NOMO-1 treated with DMSO at 0.1 percent for 48 hours (cell line): Measurements from ENCODE around the gene MCF2L.

Experiments
- DNase-seq: peaks from one replicate; lab custom pipeline; 2025; ENCODE audit not compliant: unreplicated experiment; lab: John Stamatoyannopoulos, UW

The MCF2L gene

DNA sequence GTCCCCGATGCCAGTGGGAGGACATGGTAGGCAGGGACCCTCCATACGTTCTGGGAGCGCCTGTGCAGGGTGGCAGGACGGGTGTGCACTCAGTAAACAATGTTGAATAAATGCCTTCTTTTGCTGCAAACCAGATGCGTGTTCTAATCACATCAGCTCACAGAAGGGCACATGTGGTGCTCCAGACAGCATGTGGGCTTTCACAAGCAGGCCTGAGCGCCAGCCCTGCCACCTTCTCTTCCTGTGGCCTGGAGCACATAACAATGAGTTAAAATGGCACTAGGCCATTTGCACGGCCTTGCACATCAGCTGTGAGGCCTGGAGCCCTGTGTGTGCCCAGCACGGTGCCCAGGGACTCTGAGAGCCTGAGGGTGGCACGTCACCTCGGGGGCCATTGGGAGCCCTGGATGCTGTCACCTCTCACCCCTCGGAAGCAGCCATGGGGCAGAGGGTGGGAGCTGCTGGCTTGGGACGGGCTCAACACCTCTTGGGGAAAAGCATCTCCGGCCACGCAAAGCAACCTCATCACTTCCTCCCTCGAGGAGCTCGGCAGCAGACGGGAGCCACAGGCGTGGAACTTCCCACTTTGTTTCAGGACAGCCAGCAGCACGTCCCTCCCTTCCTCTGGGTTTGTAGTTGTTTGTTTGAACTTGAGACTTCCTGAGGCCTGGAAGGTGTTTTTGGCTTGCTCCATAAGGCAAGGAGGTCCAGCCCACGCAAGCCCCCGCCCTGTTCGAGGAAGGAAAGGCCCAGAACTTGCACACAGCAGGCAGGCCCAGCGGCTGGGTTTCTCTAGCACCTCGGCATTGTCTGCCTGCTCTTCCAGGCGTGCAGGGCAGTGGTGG lies 9.8 kb downstream of the MCF2L start:
- no peak for DNase-seq

DNA sequence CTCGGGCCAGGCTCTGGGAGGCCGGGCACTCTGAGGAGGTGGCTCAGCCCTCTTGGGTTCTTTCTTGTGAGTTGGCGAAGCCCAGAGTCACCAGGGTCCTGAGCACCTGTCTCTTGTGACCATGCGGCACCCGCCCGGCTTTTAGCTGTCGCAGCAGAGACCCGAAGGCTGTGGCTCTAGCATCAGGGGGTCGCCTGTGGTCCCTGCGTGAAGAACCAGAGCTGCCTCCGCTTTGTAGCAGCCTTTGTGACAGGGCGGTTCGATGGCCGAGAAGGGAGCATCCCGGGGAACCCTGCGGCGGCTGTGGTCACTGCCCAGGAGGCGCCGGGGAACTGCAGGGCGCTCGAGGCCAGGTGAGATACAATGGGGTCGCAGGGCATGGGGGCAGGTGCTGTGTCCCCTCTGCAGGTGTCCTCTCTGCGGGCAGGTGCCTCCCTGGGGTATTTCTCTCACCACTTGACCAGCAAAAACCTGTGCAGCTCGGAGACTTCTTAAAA lies 10.4 kb downstream of the MCF2L start:
- no peak for DNase-seq

DNA sequence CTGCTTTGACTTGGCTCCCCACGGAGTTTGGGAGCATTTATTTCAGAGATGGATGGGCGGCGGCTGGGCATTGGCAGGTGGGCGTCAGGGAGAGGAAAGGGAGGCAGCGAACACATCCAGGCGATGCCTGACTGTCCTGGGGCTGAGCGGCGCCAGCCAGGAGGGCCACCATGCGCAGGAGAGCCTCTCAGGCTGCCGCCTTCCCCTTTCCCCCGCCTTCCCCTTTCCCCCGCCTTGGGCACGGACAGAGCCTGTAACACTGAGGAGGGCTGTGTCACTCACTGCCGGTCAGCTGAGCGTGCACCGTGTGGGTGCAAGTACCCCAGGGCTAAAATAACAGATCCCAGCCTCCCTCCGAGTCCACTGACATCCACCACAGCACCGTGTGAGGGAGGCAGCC lies 11.4 kb downstream of the MCF2L start:
- DNase-seq: peak; percentile 16

GRCh38 chr13:112981451-112981850 lies 12.4 kb downstream of the MCF2L start:
- DNase-seq: no peak

- no peak for DNase-seq
These were observed 13.4 kb downstream of the MCF2L start for GRCh38 chr13:112982281-112983041.

- no peak for DNase-seq
These were observed 14.0 kb downstream of the MCF2L start for GRCh38 chr13:112983042-112983305.

DNA sequence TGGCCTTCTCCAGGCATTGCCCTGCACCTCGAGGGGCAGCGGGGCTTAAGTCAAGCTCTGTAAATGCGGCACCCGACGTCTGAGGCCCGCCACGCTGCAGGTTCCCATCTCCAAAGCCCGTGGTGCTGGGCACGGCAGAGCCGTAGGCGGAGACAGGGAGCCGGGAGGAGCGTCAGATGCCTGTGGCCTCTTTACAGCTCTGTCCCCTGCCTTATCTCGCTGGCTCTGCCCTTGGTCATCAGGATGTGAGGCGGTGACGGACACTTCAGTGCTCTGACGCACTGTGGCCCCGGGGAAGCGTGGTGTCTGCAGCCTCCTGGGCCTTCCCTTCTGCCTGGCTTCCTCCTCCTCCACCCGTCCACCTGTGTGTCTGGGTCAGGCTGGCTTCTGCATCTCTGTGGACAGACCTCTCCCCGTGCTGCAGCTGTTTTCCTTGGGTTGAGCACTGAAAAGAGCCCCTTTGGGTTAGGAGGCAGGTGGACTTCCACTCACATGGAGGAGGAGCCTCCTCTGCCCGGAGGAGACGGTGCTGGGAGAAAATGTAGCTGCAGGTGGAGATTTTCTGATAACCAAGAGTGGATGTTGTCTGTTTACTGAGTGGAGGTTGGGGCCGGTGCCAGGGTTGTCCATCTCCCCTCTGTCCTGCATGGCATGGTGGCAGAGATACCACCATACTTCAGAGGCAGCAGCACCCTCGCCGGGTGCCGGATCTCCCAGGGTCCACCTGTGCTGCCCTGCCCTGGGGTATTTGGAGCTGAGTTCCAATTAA lies 14.6 kb downstream of the MCF2L start:
- no peak for DNase-seq

- no peak for DNase-seq
These were observed 15.5 kb downstream of the MCF2L start for GRCh38 chr13:112984501-112984900.

GRCh38 chr13:112984954-112985802 lies 16.2 kb downstream of the MCF2L start:
- no peak for DNase-seq

GRCh38 chr13:112985803-112986408 lies 16.9 kb downstream of the MCF2L start:
- DNase-seq: no peak

GRCh38 chr13:112986470-112986869 lies 17.5 kb downstream of the MCF2L start:
- DNase-seq: no peak

- no peak for DNase-seq
These were observed 18.1 kb downstream of the MCF2L start for GRCh38 chr13:112986946-112987681.

DNA sequence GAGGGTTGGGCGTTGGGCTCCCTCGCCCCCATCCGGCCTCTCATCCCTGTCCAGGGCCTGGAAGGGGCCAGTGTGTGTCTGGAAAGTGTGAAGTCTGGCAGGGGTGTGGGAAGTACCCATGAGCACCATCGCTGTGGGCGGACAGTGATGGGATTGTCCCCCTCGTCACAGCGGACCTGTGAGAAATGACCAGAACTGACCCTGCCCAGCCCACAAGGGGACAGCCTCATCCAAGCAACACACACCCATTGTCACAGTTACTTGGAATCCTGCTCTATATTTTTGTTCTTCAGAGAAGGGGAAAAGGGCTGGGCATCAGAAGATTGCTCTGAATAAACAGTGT lies 18.6 kb downstream of the MCF2L start:
- DNase-seq: no peak

DNA sequence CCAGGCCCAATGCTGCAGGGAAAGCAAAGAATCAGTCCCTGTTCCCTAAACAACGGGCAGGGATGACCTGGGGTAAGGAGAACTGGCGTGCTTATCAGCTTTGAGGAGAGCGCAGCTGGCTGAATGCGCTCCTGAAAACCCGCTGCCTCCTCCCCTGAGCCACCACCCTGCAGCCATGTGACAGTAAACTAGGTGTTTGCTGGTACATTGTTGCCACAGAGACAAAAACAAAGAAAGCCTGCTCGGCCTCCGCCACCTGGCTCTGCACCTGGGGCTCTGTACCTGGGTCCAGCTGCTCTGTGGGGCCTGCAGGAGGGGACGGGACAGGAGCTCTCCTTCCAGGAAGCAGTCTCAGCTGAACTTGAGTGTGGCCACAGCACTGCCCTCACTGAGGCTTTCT lies 21.8 kb downstream of the MCF2L start:
- no peak for DNase-seq

DNA sequence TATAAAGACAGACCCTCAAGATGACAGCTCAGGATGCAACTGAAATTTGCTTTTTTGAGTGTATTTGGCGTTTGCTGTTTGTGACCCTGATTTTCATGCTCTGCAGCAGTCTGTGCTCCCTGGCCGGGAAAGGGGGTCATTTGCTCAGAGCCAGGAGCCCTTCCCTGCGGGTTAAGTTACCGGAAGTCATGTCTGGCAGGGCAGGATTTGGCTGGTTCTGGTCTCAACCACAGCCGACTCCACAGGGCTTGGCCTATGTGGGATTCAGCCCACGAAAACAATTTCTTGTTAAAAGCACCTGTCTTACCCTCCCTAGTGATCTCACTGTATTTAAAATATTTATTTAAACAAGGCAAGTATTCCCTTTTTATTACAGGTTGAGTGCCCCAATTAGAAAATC lies 22.6 kb downstream of the MCF2L start:
- DNase-seq: no peak

GRCh38 chr13:112992931-112993680 lies 24.1 kb downstream of the MCF2L start:
- DNase-seq: no peak

DNA sequence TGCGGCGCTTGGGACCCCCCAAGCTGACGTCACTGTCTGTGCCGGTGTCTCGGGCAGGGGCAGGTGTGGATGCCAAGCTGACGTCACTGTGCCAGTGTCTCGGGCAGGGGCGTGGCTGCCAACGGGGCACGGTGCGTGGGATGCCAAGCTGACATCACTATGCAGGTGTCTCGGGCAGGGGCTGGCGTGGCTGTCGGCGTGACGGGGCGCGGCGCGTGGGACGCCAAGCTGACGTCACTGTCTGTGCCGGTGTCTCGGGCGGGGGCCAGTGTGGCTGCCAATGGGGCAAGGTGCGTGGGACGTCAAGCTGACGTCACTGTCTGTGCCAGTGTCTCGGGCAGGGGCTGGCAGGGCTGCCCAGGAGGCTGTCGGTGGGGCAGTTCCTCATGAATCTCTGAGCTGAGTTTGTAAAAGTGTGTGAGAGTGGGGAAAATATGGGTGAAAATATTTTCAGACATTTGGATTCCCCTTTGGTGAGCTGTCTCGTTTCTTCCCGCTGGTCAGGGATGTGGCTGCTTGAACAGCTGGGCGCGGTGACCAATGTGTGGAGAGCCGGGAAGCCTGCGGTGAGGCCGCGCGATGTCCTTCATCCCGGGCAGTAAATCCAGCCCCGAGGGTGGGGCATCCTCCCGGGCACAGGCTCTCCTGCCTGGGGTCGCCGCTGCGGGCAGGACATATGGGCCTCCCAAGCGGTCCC lies 25.2 kb downstream of the MCF2L start:
- DNase-seq: no peak

DNA sequence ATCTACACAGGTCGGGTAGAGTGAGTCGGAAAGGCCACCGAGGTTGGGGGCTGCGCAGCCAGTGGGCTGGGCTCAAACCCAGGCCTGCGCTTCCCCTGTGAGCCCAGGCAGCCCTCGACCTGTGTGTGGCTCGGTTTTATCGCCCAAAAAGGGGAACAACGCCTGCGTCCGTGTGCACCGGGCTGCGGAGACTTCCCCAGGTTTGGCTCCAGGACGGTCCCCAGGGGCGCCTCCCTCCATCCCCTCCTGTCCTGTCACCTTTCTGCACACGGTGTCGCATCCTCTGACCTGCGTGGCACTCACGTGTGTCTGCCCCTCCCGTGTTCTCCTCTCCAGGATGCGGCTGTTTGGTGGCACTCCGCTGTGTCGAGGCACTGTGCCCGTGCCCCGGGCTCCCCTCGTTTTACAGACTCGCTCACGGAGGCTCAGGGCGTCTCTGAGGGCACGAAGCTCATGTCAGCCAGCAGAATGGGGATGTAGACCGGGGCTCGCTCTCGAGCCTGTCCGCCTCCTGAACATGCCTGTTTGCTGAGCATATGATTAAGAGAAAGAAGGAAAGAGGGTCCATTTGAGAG lies 25.9 kb downstream of the MCF2L start:
- DNase-seq: no peak
